ENCODE results near the gene TOMM34. TPM values are rescaled to one million over a fixed set of nuclear protein-coding genes. Genes with fewer than 3 reads are reported as not detected.

TOMM34 gene
- polyA plus RNA-seq, 2 of the 4 experiments (the other 2 are of a cell fraction), result 23.4 to 30.8 TPM

DNA sequence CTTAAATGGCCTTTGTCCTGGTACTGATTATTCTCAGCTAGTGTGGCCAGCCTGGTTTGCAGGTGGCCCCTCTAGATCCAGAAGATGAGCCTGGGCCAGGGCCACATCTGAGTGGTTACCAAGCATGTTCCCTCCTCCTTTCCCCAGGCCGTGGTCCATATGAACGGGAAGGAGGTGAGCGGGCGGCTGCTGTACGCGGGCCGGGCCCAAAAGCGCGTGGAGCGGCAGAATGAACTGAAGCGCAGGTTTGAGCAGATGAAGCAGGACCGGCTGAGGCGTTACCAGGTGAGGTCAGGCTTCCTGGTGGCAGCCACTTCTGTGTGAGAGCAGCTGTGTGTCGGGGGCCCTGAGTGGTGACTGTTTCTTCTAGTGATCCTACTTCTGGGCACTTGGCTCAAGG, 38.8 kb downstream of the TOMM34 start:
- no peak for DNase-seq (ENCODE audit: low read depth in 1 of 2, low spot score in 1 of 2)
- no peak for ATAC-seq
- H3K27ac ChIP-seq, result no peak overlapping the region
- ChIA-PET POLR2A (no interaction called here), CTCF (no interaction called here)
- H3K4me2 ChIP-seq, result no peak overlapping the region
- TF ChIP-seq CEBPB (IDR thresholded peaks at IDR 0.05) (no peak), HEYL (CRISPR knock-in tag; IDR thresholded peaks at IDR 0.05) (no peak), POLR2AphosphoS2 (conservative IDR thresholded peaks at IDR 0.05; ENCODE audit: low read length) (no peak), FOSL2 (IDR thresholded peaks at IDR 0.05) (no peak), FOSL2 (CRISPR knock-in tag; IDR thresholded peaks at IDR 0.05) (no peak), EHMT2 (IDR thresholded peaks at IDR 0.05; ENCODE audit: low read depth) (no peak), CHD2 (IDR thresholded peaks at IDR 0.05; ENCODE audit: low read length, partially characterized antibody) (no peak), FOXS1 (CRISPR knock-in tag; IDR thresholded peaks at IDR 0.05) (no peak), EP300 (IDR thresholded peaks at IDR 0.05) (no peak)
- TF ChIP-seq, protein P1, sequence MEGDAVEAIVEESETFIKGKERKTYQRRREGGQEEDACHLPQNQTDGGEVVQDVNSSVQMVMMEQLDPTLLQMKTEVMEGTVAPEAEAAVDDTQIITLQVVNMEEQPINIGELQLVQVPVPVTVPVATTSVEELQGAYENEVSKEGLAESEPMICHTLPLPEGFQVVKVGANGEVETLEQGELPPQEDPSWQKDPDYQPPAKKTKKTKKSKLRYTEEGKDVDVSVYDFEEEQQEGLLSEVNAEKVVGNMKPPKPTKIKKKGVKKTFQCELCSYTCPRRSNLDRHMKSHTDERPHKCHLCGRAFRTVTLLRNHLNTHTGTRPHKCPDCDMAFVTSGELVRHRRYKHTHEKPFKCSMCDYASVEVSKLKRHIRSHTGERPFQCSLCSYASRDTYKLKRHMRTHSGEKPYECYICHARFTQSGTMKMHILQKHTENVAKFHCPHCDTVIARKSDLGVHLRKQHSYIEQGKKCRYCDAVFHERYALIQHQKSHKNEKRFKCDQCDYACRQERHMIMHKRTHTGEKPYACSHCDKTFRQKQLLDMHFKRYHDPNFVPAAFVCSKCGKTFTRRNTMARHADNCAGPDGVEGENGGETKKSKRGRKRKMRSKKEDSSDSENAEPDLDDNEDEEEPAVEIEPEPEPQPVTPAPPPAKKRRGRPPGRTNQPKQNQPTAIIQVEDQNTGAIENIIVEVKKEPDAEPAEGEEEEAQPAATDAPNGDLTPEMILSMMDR (IDR thresholded peaks at IDR 0.05), result no peak
- WGBS (ENCODE audit: missing lambda C conversion rate), result 94% methylated on average over 14 of the region's 14 CpGs
- H3K4me3 ChIP-seq, result no peak overlapping the region
- FAIRE-seq, result no peak
- H3K9me3 ChIP-seq, result no peaks in the 10 kb centered on the region
- H3K4me1 ChIP-seq, result no peaks in the 10 kb centered on the region

- H3K4me3 ChIP-seq, result no peak overlapping the region
- WGBS (ENCODE audit: missing lambda C conversion rate), result 92% methylated on average over 10 of the region's 10 CpGs
- no peaks in the 10 kb centered on the region for H3K9me3 ChIP-seq
- TF ChIP-seq, protein P2, sequence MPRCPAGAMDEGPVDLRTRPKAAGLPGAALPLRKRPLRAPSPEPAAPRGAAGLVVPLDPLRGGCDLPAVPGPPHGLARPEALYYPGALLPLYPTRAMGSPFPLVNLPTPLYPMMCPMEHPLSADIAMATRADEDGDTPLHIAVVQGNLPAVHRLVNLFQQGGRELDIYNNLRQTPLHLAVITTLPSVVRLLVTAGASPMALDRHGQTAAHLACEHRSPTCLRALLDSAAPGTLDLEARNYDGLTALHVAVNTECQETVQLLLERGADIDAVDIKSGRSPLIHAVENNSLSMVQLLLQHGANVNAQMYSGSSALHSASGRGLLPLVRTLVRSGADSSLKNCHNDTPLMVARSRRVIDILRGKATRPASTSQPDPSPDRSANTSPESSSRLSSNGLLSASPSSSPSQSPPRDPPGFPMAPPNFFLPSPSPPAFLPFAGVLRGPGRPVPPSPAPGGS (IDR thresholded peaks at IDR 0.05), result no peak
- no peak for TF ChIP-seq POLR2AphosphoS2 (conservative IDR thresholded peaks at IDR 0.05; ENCODE audit: low read length)
- TF ChIP-seq TFCP2L1 (CRISPR knock-in tag; IDR thresholded peaks at IDR 0.05), result no peak
- TF ChIP-seq, protein P3, sequence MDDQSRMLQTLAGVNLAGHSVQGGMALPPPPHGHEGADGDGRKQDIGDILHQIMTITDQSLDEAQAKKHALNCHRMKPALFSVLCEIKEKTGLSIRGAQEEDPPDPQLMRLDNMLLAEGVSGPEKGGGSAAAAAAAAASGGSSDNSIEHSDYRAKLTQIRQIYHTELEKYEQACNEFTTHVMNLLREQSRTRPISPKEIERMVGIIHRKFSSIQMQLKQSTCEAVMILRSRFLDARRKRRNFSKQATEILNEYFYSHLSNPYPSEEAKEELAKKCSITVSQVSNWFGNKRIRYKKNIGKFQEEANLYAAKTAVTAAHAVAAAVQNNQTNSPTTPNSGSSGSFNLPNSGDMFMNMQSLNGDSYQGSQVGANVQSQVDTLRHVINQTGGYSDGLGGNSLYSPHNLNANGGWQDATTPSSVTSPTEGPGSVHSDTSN (IDR thresholded peaks at IDR 0.05), result no peak
- TF ChIP-seq RCOR1 (IDR thresholded peaks at IDR 0.05; ENCODE audit: low read depth, low read length), result no peak
- TF ChIP-seq TP53 (CRISPR knock-in tag; IDR thresholded peaks at IDR 0.05), result no peak
- TF ChIP-seq JUN (IDR thresholded peaks at IDR 0.05), result no peak
- no peak overlapping the region for H3K4me2 ChIP-seq
- no peaks in the 10 kb centered on the region for H3K4me1 ChIP-seq
- no peak for DNase-seq (ENCODE audit: low read depth in 1 of 2, low spot score in 1 of 2)
- ATAC-seq, result no peak
- no peak overlapping the region for H3K27ac ChIP-seq
- POLR2A ChIA-PET, result no interaction called here
- CTCF ChIA-PET, result interaction anchor here (1.1 kb wide), 1 partner anchor 29 kb away, joined by 4 read pairs; no protein-coding TSS in a partner anchor
- no peak for FAIRE-seq
These were observed 41.4 kb downstream of the TOMM34 start for GRCh38 chr20:44918761-44919160.

GRCh38 chr20:44918342-44918741, 41.9 kb downstream of the TOMM34 start:
- H3K4me1 ChIP-seq, result no peaks in the 10 kb centered on the region
- POLR2A ChIA-PET, result no interaction called here
- WGBS (ENCODE audit: missing lambda C conversion rate), result 100% methylated on average over 3 of the region's 3 CpGs
- FAIRE-seq (no peak), ATAC-seq (no peak), DNase-seq (ENCODE audit: low read depth in 1 of 2, low spot score in 1 of 2) (no peak)
- H3K27ac ChIP-seq, result no peak overlapping the region
- H3K4me2 ChIP-seq, result no peak overlapping the region
- CTCF ChIA-PET, result interaction anchor here (1.1 kb wide), 1 partner anchor 29 kb away, joined by 4 read pairs; no protein-coding TSS in a partner anchor
- H3K4me3 ChIP-seq, result no peak overlapping the region
- no peaks in the 10 kb centered on the region for H3K9me3 ChIP-seq
- TF ChIP-seq RNF2 (IDR thresholded peaks at IDR 0.05; ENCODE audit: borderline replicate concordance, low read depth) (no peak), RFX5 (IDR thresholded peaks at IDR 0.05) (no peak), FOSL2 (IDR thresholded peaks at IDR 0.05) (no peak), FOSL2 (CRISPR knock-in tag; IDR thresholded peaks at IDR 0.05) (no peak), RAD21 (conservative IDR thresholded peaks at IDR 0.05 in 1 of 2, IDR thresholded peaks at IDR 0.05 in 1 of 2) (no peak), RARB (CRISPR knock-in tag; IDR thresholded peaks at IDR 0.05) (no peak), HEYL (CRISPR knock-in tag; IDR thresholded peaks at IDR 0.05) (no peak), NPAS2 (CRISPR knock-in tag; IDR thresholded peaks at IDR 0.05; ENCODE audit: borderline replicate concordance) (no peak), CBX8 (IDR thresholded peaks at IDR 0.05) (no peak), JUNB (IDR thresholded peaks at IDR 0.05) (no peak)
- TF ChIP-seq, protein P4, sequence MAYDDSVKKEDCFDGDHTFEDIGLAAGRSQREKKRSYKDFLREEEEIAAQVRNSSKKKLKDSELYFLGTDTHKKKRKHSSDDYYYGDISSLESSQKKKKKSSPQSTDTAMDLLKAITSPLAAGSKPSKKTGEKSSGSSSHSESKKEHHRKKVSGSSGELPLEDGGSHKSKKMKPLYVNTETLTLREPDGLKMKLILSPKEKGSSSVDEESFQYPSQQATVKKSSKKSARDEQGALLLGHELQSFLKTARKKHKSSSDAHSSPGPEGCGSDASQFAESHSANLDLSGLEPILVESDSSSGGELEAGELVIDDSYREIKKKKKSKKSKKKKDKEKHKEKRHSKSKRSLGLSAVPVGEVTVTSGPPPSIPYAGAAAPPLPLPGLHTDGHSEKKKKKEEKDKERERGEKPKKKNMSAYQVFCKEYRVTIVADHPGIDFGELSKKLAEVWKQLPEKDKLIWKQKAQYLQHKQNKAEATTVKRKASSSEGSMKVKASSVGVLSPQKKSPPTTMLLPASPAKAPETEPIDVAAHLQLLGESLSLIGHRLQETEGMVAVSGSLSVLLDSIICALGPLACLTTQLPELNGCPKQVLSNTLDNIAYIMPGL (CRISPR knock-in tag; IDR thresholded peaks at IDR 0.05; ENCODE audit: borderline replicate concordance), result no peak
- TF ChIP-seq, protein P5, sequence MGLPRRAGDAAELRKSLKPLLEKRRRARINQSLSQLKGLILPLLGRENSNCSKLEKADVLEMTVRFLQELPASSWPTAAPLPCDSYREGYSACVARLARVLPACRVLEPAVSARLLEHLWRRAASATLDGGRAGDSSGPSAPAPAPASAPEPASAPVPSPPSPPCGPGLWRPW (IDR thresholded peaks at IDR 0.05), result no peak
- TF ChIP-seq, protein P1 (IDR thresholded peaks at IDR 0.05), result no peak

All from A549 (cell line).